ENCODE results near the gene FUZ.

Gene FUZ

DNA sequence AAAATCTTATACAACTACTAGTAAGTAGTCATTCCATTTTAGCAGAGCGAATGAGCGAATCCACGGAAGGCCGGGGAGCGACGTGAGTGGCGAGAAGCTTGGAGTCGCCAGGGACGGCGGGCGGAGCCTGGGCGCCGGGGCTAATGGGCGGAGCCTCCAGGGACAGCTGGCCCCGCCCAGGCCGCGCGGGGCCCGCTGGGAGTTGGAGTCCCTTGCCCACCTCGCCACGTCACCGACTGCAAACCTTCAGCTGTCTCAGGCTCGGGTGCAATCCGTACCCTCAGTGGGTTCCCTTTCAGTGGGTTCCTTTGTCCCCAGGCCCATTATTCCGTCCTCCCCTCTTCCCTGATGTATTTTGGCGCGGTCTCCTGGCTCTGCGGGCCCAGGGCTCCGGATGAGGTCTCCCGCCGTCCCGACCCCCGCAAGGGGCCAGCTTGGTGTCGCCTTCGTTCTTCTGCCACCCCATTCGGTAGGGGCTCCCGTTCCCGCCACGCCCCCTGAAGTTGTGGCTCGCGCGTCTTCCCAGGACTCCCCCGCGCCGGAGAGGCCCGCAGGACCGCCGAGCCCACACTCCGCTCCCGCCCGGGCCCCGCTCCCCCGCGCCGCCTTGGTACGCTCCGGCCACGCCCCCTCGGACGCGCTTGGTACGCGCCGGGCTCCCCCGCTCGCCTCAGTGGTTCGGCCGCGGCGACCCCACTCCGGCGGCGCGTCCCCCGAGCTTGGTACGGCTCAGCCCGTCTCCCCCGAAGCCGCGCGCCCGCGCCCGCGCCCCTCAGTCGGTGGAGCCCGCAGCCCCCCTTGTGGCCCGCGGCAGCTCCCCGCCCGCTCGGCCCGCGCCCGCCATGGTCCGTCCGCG, 37.6 kb upstream of the FUZ start, which contains the start of gene PTOV1 (continued):
- TF ChIP-seq, protein P1, sequence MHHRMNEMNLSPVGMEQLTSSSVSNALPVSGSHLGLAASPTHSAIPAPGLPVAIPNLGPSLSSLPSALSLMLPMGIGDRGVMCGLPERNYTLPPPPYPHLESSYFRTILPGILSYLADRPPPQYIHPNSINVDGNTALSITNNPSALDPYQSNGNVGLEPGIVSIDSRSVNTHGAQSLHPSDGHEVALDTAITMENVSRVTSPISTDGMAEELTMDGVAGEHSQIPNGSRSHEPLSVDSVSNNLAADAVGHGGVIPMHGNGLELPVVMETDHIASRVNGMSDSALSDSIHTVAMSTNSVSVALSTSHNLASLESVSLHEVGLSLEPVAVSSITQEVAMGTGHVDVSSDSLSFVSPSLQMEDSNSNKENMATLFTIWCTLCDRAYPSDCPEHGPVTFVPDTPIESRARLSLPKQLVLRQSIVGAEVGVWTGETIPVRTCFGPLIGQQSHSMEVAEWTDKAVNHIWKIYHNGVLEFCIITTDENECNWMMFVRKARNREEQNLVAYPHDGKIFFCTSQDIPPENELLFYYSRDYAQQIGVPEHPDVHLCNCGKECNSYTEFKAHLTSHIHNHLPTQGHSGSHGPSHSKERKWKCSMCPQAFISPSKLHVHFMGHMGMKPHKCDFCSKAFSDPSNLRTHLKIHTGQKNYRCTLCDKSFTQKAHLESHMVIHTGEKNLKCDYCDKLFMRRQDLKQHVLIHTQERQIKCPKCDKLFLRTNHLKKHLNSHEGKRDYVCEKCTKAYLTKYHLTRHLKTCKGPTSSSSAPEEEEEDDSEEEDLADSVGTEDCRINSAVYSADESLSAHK (tag by site-specific recombination; IDR thresholded peaks at IDR 0.05): peak; percentile 65; the same call in 1 of the 2 replicates
- TF ChIP-seq, protein P2, sequence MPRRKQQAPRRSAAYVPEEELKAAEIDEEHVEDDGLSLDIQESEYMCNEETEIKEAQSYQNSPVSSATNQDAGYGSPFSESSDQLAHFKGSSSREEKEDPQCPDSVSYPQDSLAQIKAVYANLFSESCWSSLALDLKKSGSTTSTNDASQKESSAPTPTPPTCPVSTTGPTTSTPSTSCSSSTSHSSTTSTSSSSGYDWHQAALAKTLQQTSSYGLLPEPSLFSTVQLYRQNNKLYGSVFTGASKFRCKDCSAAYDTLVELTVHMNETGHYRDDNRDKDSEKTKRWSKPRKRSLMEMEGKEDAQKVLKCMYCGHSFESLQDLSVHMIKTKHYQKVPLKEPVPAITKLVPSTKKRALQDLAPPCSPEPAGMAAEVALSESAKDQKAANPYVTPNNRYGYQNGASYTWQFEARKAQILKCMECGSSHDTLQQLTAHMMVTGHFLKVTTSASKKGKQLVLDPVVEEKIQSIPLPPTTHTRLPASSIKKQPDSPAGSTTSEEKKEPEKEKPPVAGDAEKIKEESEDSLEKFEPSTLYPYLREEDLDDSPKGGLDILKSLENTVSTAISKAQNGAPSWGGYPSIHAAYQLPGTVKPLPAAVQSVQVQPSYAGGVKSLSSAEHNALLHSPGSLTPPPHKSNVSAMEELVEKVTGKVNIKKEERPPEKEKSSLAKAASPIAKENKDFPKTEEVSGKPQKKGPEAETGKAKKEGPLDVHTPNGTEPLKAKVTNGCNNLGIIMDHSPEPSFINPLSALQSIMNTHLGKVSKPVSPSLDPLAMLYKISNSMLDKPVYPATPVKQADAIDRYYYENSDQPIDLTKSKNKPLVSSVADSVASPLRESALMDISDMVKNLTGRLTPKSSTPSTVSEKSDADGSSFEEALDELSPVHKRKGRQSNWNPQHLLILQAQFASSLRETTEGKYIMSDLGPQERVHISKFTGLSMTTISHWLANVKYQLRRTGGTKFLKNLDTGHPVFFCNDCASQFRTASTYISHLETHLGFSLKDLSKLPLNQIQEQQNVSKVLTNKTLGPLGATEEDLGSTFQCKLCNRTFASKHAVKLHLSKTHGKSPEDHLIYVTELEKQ (tag by site-specific recombination; IDR thresholded peaks at IDR 0.05; ENCODE audit: borderline replicate concordance): 0 out of 2 replicates have a peak, but pooled peaks have one; percentile 8
- TF ChIP-seq IKZF3 (tag by site-specific recombination; IDR thresholded peaks at IDR 0.05) (peak; percentile 92), ZNF121 (tag by site-specific recombination; IDR thresholded peaks at IDR 0.05) (0 out of 2 replicates have a peak, but pooled peaks have one; percentile 24), ZBTB48 (tag by site-specific recombination; IDR thresholded peaks at IDR 0.05) (peak; percentile 96), ZNF146 (tag by site-specific recombination; IDR thresholded peaks at IDR 0.05) (no peak), KLF9 (tag by site-specific recombination; IDR thresholded peaks at IDR 0.05; ENCODE audit: low read depth) (peak; percentile 97), ZNF140 (tag by site-specific recombination; IDR thresholded peaks at IDR 0.05) (no peak), RBAK (tag by site-specific recombination; IDR thresholded peaks at IDR 0.05) (peak; percentile 70; the same call in 1 of the 2 replicates), ZBTB7A (tag by site-specific recombination; IDR thresholded peaks at IDR 0.05; ENCODE audit: low read depth) (peak; percentile 99), GFI1B (tag by site-specific recombination; IDR thresholded peaks at IDR 0.05) (no peak; the same call in 1 of the 2 replicates), ZNF16 (tag by site-specific recombination; IDR thresholded peaks at IDR 0.05; ENCODE audit: low read depth) (no peak), OSR2 (tag by site-specific recombination; IDR thresholded peaks at IDR 0.05) (peak; percentile 44; the same call in 1 of the 2 replicates), ZSCAN30 (tag by site-specific recombination; IDR thresholded peaks at IDR 0.05) (peak; percentile 89), GLIS2 (tag by site-specific recombination; IDR thresholded peaks at IDR 0.05) (peak; percentile 97)
- TF ChIP-seq, protein P3, sequence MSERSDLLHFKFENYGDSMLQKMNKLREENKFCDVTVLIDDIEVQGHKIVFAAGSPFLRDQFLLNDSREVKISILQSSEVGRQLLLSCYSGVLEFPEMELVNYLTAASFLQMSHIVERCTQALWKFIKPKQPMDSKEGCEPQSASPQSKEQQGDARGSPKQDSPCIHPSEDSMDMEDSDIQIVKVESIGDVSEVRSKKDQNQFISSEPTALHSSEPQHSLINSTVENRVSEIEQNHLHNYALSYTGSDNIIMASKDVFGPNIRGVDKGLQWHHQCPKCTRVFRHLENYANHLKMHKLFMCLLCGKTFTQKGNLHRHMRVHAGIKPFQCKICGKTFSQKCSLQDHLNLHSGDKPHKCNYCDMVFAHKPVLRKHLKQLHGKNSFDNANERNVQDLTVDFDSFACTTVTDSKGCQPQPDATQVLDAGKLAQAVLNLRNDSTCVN (tag by site-specific recombination; optimal IDR thresholded peaks at IDR 0.05): peak; percentile 81
- TF ChIP-seq, protein P4, sequence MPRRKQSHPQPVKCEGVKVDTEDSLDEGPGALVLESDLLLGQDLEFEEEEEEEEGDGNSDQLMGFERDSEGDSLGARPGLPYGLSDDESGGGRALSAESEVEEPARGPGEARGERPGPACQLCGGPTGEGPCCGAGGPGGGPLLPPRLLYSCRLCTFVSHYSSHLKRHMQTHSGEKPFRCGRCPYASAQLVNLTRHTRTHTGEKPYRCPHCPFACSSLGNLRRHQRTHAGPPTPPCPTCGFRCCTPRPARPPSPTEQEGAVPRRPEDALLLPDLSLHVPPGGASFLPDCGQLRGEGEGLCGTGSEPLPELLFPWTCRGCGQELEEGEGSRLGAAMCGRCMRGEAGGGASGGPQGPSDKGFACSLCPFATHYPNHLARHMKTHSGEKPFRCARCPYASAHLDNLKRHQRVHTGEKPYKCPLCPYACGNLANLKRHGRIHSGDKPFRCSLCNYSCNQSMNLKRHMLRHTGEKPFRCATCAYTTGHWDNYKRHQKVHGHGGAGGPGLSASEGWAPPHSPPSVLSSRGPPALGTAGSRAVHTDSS (tag by site-specific recombination; IDR thresholded peaks at IDR 0.05): peak; percentile 41; the same call in 1 of the 2 replicates
- TF ChIP-seq, protein P5, sequence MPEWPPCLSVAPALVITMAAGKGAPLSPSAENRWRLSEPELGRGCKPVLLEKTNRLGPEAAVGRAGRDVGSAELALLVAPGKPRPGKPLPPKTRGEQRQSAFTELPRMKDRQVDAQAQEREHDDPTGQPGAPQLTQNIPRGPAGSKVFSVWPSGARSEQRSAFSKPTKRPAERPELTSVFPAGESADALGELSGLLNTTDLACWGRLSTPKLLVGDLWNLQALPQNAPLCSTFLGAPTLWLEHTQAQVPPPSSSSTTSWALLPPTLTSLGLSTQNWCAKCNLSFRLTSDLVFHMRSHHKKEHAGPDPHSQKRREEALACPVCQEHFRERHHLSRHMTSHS (tag by site-specific recombination; IDR thresholded peaks at IDR 0.05): no peak
- TF ChIP-seq, protein P6, sequence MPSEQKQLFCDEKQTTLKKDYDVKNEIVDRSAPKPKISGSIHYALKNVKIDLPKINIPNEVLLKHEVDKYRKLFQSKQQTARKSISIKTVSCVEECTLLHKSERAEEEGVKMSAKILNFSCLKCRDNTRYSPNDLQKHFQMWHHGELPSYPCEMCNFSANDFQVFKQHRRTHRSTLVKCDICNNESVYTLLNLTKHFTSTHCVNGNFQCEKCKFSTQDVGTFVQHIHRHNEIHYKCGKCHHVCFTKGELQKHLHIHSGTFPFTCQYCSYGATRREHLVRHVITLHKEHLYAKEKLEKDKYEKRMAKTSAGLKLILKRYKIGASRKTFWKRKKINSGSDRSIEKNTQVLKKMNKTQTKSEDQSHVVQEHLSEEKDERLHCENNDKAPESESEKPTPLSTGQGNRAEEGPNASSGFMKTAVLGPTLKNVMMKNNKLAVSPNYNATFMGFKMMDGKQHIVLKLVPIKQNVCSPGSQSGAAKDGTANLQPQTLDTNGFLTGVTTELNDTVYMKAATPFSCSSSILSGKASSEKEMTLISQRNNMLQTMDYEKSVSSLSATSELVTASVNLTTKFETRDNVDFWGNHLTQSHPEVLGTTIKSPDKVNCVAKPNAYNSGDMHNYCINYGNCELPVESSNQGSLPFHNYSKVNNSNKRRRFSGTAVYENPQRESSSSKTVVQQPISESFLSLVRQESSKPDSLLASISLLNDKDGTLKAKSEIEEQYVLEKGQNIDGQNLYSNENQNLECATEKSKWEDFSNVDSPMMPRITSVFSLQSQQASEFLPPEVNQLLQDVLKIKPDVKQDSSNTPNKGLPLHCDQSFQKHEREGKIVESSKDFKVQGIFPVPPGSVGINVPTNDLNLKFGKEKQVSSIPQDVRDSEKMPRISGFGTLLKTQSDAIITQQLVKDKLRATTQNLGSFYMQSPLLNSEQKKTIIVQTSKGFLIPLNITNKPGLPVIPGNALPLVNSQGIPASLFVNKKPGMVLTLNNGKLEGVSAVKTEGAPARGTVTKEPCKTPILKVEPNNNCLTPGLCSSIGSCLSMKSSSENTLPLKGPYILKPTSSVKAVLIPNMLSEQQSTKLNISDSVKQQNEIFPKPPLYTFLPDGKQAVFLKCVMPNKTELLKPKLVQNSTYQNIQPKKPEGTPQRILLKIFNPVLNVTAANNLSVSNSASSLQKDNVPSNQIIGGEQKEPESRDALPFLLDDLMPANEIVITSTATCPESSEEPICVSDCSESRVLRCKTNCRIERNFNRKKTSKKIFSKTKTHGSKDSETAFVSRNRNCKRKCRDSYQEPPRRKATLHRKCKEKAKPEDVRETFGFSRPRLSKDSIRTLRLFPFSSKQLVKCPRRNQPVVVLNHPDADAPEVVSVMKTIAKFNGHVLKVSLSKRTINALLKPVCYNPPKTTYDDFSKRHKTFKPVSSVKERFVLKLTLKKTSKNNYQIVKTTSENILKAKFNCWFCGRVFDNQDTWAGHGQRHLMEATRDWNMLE (tag by site-specific recombination; conservative IDR thresholded peaks at IDR 0.05; ENCODE audit: low read depth): no peak
- TF ChIP-seq, protein P7, sequence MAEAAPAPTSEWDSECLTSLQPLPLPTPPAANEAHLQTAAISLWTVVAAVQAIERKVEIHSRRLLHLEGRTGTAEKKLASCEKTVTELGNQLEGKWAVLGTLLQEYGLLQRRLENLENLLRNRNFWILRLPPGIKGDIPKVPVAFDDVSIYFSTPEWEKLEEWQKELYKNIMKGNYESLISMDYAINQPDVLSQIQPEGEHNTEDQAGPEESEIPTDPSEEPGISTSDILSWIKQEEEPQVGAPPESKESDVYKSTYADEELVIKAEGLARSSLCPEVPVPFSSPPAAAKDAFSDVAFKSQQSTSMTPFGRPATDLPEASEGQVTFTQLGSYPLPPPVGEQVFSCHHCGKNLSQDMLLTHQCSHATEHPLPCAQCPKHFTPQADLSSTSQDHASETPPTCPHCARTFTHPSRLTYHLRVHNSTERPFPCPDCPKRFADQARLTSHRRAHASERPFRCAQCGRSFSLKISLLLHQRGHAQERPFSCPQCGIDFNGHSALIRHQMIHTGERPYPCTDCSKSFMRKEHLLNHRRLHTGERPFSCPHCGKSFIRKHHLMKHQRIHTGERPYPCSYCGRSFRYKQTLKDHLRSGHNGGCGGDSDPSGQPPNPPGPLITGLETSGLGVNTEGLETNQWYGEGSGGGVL (tag by site-specific recombination; IDR thresholded peaks at IDR 0.05): peak; percentile 97

All from HEK293 (cell line).